ENCODE results near the gene PLEKHG4B. TPM values are rescaled to one million over a fixed set of nuclear protein-coding genes. Genes with fewer than 3 reads are reported as not detected.

PLEKHG4B gene
- total and polyA plus RNA-seq, 2 donors from 2014 or later = 0.13 to 0.37 TPM

DNA sequence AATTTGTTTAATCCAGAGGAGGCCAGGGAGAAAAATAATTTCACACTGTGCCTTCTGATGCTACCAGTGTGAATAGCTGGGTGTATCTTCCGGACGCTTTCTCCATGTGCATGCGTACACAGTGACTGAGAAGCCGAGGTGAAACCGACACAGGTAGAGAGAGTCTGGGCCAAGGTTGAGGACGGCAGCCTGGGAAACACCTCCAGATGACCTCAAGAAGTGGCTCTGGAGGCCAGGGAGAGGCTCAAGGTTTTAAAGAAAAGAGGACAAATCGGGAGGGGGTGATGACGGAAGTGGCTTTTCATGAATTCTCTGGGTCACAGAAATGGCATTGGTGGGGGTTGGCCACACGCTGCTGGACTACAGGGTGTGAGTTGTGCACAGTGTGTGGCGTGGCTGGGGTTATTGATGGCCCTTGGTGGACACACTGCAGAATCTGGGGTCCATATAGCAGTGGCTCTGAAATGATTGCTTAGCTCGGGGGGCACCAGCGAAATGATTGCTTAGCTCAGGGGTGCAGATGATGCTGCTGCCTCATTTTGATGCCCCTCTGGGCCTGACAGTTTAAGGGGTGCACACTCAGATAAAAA lies 65.3 kb downstream of the PLEKHG4B start:
- no peak overlapping the region for H3K27ac ChIP-seq (ENCODE audit: low read depth in 2 of 2, low read length in 2 of 2)
- H3K27me3 ChIP-seq (ENCODE audit: control insufficient read depth, insufficient read depth, low read length) = no peaks in the 10 kb centered on the region
- H3K4me1 ChIP-seq (ENCODE audit: control insufficient read depth in 2 of 3, insufficient read depth in 2 of 3, low read depth in 1 of 3, low read length in 3 of 3) = no peaks in the 10 kb centered on the region
- H3K36me3 ChIP-seq (ENCODE audit: control insufficient read depth in 2 of 3, insufficient read depth in 3 of 3, low read length in 3 of 3) = no peaks in the 10 kb centered on the region
- peak in 1 of 5 donors; percentile 28 for DNase-seq
- FAIRE-seq = no peak
- TF ChIP-seq, protein P1, sequence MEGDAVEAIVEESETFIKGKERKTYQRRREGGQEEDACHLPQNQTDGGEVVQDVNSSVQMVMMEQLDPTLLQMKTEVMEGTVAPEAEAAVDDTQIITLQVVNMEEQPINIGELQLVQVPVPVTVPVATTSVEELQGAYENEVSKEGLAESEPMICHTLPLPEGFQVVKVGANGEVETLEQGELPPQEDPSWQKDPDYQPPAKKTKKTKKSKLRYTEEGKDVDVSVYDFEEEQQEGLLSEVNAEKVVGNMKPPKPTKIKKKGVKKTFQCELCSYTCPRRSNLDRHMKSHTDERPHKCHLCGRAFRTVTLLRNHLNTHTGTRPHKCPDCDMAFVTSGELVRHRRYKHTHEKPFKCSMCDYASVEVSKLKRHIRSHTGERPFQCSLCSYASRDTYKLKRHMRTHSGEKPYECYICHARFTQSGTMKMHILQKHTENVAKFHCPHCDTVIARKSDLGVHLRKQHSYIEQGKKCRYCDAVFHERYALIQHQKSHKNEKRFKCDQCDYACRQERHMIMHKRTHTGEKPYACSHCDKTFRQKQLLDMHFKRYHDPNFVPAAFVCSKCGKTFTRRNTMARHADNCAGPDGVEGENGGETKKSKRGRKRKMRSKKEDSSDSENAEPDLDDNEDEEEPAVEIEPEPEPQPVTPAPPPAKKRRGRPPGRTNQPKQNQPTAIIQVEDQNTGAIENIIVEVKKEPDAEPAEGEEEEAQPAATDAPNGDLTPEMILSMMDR (IDR thresholded peaks at IDR 0.05; ENCODE audit: borderline replicate concordance, extremely low read depth, insufficient read depth) = no peak
- H3K9me3 ChIP-seq (ENCODE audit: control insufficient read depth in 2 of 3, insufficient read depth in 1 of 3, low read length in 3 of 3) = no peaks in the 10 kb centered on the region
- intact Hi-C loops (cut with DNase I) = no loop called here
- no peak overlapping the region for H3K9ac ChIP-seq (ENCODE audit: low read length in 3 of 3)
- no peak overlapping the region for H3K4me3 ChIP-seq (ENCODE audit: low read length in 3 of 3)

DNA sequence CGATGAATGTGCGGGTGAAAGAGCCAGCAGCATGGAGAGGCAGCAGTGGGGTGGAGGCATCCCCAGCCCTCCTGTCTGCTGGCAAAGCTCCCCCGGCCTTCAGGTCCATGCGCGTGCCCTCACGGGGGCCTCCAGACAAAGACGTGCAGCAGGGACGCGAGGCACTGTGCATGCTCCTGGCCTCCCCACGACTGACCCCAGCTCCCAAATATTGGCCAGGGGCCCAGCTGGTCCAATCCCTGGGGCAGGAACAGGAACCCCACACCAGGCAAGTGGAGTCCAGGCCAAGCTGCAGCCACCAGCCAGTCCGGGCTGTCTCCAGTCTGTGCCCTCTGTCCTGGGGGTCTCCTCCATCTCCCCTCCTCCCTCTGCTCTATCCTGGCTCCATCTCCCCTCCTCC lies 65.8 kb downstream of the PLEKHG4B start:
- H3K4me1 ChIP-seq (ENCODE audit: control insufficient read depth in 2 of 3, insufficient read depth in 2 of 3, low read depth in 1 of 3, low read length in 3 of 3) = no peaks in the 10 kb centered on the region
- H3K9me3 ChIP-seq (ENCODE audit: control insufficient read depth in 2 of 3, insufficient read depth in 1 of 3, low read length in 3 of 3) = no peaks in the 10 kb centered on the region
- H3K36me3 ChIP-seq (ENCODE audit: control insufficient read depth in 2 of 3, insufficient read depth in 3 of 3, low read length in 3 of 3) = no peaks in the 10 kb centered on the region
- intact Hi-C loops (cut with DNase I) = no loop called here
- no peaks in the 10 kb centered on the region for H3K27me3 ChIP-seq (ENCODE audit: control insufficient read depth, insufficient read depth, low read length)
- FAIRE-seq = no peak
- no peak overlapping the region for H3K4me3 ChIP-seq (ENCODE audit: low read length in 3 of 3)
- peak in 3 of 5 donors; percentile 4 to 39 (median 28) for DNase-seq
- TF ChIP-seq, protein P1 (IDR thresholded peaks at IDR 0.05; ENCODE audit: borderline replicate concordance, extremely low read depth, insufficient read depth) = no peak
- no peak overlapping the region for H3K27ac ChIP-seq (ENCODE audit: low read depth in 2 of 2, low read length in 2 of 2)
- H3K9ac ChIP-seq (ENCODE audit: low read length in 3 of 3) = no peak overlapping the region

- Histone ChIP-seq H3K27me3 (ENCODE audit: control insufficient read depth, insufficient read depth, low read length) (no peaks in the 10 kb centered on the region), H3K9me3 (ENCODE audit: control insufficient read depth in 2 of 3, insufficient read depth in 1 of 3, low read length in 3 of 3) (no peaks in the 10 kb centered on the region), H3K27ac (ENCODE audit: low read depth in 2 of 2, low read length in 2 of 2) (no peak overlapping the region), H3K36me3 (ENCODE audit: control insufficient read depth in 2 of 3, insufficient read depth in 3 of 3, low read length in 3 of 3) (no peaks in the 10 kb centered on the region), H3K4me3 (ENCODE audit: low read length in 3 of 3) (no peak overlapping the region), H3K4me1 (ENCODE audit: control insufficient read depth in 2 of 3, insufficient read depth in 2 of 3, low read depth in 1 of 3, low read length in 3 of 3) (no peaks in the 10 kb centered on the region), H3K9ac (ENCODE audit: low read length in 3 of 3) (no peak overlapping the region)
- DNase-seq = peak in 2 of 5 donors; percentile 5 to 18
- FAIRE-seq = no peak
- intact Hi-C loops (cut with DNase I) = no loop called here
- TF ChIP-seq, protein P1 (IDR thresholded peaks at IDR 0.05; ENCODE audit: borderline replicate concordance, extremely low read depth, insufficient read depth) = no peak
Observed at GRCh38 chr5:158807-159447, 67.0 kb downstream of the PLEKHG4B start.
